ENCODE measurements around the gene YPEL3.
A peak's percentile ranks its signal among the peaks of the same experiment; 100 is the strongest.
"Not testable (repeated sequence)": the region's sequence is repeated elsewhere in the genome, so short reads cannot be mapped to it uniquely, and the experiment has no call there.

YPEL3 gene, protein sequence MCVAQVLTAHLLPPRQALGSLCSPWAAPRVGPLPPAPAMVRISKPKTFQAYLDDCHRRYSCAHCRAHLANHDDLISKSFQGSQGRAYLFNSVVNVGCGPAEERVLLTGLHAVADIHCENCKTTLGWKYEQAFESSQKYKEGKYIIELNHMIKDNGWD
- 127 to 132 reads per million in 2 donors for total RNA-seq

- peak; percentile 92 for DNase-seq
These were observed at the start of gene YPEL3 for GRCh38 chr16:30096105-30096861. TSS of gene YPEL3 (minus strand) at chr16:30096213. CDS start at chr16:30095482, 731 bp downstream.

GRCh38 chr16:30145657-30146056, 49.6 kb upstream of the YPEL3 start:
- no peak for DNase-seq

DNA sequence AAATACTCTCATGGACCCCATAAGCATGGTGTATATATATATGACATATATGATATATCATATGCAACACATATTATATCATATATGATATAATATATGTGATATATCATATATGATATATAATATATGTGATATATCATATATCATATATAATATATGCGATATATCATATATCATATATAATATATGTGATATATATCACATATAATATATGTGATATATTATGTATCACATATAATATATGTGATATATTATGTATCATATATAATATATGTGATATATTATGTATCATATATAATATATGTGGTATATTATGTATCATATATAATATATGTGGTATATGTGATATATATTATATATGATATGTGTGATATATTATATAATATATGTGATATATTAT, 48.9 kb upstream of the YPEL3 start:
- no peak for DNase-seq

- no peak for DNase-seq
These were observed 48.0 kb upstream of the YPEL3 start for GRCh38 chr16:30144017-30144416.

DNA sequence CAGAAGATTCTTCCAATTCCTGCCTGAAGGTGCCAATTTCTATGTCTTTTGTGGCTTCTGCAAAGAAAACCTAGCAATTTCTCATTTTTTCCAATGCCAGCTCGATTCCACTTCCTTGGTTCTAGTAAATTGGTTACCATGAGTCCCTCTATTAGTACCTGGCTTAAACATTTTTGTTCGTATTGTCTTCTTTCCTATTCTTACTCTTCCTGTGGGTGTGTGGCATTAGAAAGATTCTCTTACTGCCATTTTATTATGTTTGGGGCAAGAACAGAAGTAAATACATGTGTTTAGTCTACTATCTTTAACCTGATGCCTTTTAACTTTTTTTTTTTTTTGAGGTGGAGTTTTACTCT, 47.3 kb upstream of the YPEL3 start:
- no peak for DNase-seq

GRCh38 chr16:30142672-30143346, 46.8 kb upstream of the YPEL3 start:
- DNase-seq: no peak

GRCh38 chr16:30141750-30142149, 45.7 kb upstream of the YPEL3 start:
- DNase-seq: no peak

GRCh38 chr16:30139583-30140481, 43.8 kb upstream of the YPEL3 start:
- no peak for DNase-seq

GRCh38 chr16:30137897-30138296, 41.9 kb upstream of the YPEL3 start:
- DNase-seq: no peak

DNA sequence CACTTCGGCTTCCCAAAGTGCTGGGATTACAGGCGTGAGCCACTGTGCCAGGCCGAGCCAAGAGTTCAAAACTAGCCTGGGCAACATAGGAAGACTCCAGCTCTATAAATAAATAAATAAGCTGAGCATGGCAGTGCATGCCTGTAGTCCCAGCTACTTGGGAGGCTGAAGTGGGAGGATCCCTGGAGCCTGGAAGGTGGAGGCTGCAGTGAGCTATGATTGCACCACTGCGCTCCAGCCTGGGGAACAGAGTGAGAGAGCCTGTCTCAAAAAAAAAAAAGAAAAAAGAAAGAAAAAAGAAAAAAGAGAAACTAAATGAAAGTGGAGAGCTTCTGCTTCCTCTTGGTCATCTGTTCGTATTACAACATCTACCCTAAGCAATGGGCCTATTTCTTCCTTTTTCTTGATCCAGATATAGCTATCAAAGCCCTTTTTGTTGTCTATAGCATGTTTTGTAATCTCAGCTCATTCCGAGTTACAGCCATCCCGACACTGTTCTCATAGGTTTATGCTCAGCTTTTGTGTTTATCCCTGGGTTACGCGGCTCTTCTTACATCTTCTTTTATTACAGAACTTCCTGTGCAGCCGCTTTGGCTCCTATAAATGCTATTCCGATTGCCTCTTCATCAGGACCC, 41.1 kb upstream of the YPEL3 start:
- DNase-seq: no peak

- DNase-seq: no peak
These were observed 36.6 kb upstream of the YPEL3 start for GRCh38 chr16:30132591-30132990.

GRCh38 chr16:30131869-30132475, 36.0 kb upstream of the YPEL3 start:
- no peak for DNase-seq

GRCh38 chr16:30127993-30128392, 32.0 kb upstream of the YPEL3 start:
- DNase-seq: no peak

- DNase-seq: not testable (repeated sequence)
These were observed 29.7 kb upstream of the YPEL3 start for GRCh38 chr16:30125690-30126089.

- DNase-seq: no peak
These were observed 29.0 kb upstream of the YPEL3 start for GRCh38 chr16:30124985-30125379.

DNA sequence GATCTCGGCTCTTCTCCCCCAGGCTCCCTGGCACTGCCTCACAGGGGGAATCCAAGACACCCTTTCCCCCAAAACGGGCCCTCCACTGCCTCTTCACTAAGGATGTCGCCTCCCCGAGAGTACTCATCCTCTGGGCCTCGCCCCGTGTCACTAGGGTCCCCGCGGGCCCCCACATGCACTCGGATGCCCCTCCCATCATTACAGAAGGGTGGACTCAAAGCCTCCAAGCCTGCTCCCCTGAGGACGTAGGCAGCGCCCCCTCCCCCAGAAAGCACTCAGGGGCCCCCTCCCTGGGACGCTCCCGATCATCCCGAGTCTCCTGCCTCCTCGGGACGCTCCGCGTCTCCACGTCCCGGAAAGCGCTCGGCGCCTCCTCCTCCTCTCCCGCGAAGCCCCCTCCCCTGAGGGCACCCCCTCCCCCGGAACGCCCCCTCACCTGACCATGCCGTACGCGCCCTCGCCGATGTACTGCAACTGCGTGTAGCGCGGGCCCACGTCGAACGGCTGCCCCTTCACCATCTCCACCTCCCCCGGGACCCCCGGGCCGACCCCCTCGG, 26.7 kb upstream of the YPEL3 start:
- no peak for DNase-seq

GRCh38 chr16:30121741-30122571, 25.9 kb upstream of the YPEL3 start:
- no peak for DNase-seq

DNA sequence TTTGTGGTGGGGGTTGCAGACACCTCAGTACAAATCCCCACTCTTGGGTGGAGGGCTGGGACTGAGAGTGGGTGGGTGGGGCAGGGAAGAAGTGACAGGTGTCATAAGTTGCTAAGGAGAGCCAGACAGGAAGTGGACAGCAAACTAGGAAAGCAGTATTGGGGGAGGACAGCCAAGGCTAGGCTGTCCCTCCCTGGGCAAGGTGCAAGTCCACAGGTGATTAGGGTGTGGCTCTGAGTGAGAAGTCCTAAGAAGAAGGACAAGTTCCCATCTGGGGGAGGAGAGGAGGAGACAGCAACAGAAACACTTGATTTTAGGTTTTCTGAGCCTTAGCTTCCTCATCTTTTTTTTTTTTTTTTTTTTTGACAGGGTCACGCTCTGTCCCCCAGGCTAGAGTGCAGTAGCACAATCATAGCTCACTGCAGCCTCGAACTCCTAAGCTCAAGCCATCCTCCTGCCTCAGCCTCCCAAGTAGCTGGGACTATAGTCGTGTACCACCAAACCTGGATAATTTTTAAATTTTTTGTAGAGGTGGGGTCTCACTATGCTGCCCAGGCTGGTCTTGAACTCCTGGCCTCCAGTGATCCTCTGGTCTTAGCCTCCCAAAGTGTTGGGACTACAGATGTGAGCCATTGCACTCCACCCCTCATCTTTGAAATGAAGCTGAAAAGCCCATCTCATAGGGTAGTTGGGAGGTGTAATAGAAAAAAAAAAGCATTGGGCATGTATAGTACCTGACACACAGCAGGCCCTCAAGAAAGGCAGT, 24.5 kb upstream of the YPEL3 start:
- DNase-seq: no peak

DNA sequence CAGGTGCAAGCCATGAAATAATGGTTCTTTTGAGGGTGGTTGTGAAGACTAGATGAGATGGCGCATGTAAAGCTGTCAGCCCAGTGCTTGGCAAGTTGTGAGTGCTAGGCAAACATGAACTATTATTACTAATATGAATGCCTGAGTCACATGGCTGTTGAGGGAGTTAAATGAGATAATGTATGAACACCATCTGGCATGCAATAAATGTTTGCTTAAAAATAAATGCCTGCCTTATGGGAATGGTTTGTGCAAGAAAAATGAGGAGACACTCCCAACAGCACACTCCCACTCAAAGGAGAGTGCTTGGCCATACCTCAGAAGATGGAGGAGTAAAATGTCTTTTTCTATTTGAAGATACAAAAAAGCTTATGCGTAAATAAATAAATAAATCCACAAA, 23.4 kb upstream of the YPEL3 start:
- no peak for DNase-seq

DNA sequence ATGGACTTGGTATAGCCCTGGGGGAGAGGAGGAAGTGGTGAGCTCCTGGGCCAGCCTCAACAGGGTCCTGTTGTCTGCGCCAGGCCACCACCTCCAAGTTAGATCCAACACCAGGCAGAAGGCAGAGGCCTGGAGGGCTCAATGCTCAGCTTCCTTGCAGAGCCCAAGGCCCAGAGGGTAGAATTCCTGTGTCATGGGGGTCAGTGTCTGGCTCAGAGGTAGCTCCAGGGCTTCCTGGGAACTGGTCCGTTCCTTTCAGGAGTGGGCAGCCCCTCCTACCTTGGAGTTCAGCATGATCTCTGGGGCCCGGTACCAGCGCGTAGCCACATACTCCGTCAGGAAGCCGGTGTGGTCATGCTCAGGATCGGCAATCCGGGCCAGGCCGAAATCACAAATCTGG, 21.8 kb upstream of the YPEL3 start:
- DNase-seq: no peak

Data from activated gamma-delta T cell (primary cell).